Measurements from ENCODE around the gene RAB40C.
A peak's percentile ranks its signal among the peaks of the same experiment; 100 is the strongest.

Gene RAB40C

GRCh38 chr16:575354-576196 lies 14.3 kb upstream of the RAB40C start:
- DNase-seq, result no peak

- no peak for DNase-seq
These were observed 13.6 kb upstream of the RAB40C start for GRCh38 chr16:576197-576822.

- DNase-seq, result no peak
These were observed 13.1 kb upstream of the RAB40C start for GRCh38 chr16:576823-577201.

GRCh38 chr16:577796-578195 lies 12.1 kb upstream of the RAB40C start:
- no peak for DNase-seq

DNA sequence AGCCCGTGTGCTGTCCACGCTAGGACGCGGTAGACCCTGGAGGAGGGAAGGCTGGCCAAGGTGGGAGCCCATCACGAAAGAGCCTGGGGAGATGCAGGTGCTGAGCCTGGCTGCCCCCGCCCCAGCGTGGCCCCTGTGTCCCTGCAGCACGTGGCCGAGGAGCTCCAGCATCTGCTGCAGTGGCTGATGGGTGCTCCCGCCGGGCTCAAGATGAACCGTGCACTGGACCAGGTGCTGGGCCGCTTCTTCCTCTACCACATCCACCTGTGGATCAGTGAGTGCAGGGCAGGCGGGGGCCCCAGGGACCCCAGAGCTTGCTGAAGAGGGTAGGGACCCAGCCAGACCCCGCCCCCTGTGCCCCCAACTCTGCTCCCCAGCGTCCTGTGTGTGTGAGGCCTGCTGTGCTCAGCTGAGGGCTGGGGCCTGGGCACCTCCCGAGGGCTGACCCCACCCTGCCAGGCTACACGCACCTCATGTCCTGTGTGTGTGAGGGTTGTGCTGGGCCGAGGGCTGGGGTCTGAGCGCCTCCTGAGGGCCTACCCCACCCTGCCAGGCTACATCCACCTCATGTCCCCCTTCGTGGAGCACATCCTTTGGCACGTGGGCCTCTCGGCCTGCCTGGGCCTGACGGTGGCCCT lies 11.5 kb upstream of the RAB40C start:
- no peak for DNase-seq

DNA sequence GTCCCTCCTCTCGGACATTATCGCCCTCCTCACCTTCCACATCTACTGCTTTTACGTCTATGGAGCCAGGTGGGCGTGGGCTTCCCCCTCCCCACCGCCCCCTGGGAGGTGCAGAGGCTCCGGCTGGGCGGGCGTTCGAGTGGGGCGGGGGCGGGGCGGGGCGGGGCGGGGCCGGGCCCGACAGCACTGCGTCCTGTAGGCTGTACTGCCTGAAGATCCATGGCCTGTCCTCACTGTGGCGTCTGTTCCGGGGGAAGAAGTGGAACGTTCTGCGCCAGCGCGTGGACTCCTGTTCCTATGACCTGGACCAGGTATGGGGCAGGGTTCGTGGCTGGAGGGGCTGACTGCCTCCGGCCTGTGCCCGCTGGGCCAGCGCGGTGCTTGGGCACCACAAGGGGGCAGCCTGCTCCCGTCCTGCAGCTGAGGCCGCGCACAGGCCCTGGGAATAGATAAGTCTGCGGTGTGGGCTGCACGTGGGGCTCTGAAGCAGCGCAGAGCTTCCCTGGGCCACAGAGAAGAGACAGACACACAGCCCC lies 10.9 kb upstream of the RAB40C start:
- DNase-seq, result no peak

DNA sequence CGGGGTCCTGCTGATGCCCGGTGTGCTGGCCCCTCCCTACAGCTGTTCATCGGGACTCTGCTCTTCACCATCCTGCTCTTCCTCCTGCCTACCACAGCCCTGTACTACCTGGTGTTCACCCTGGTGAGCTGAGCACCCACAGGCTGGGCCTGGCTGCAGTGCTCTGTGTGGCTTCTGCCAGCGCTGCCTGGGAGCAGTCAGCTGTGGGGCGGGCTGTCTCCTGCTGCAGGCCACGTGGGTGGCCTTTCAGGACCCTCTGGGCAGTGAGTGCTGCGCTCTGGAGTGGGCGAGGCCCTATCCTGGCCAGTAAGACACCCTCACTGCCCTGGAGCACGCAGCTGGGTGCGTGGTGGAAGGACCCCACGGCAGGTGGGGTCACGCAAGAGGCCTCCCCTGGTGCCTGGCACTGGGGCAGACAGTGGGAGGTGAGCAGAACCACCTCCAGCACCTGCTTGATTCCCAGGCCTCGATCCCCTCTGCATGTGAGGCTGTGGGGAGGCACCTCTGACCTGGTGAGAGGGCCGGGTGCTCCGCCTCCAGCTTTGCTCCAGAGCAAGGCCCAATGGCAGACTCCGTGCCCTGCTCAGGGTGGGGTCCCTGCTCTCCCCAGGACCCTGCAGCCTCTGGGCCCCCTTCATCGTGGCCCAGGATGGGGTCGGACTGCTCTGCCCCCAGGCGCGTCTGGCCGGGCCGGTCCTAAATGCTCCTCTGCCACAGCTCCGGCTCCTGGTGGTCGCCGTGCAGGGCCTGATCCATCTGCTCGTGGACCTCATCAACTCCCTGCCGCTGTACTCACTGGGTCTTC lies 9.5 kb upstream of the RAB40C start:
- no peak for DNase-seq

GRCh38 chr16:580946-581498 lies 8.8 kb upstream of the RAB40C start:
- no peak for DNase-seq

DNA sequence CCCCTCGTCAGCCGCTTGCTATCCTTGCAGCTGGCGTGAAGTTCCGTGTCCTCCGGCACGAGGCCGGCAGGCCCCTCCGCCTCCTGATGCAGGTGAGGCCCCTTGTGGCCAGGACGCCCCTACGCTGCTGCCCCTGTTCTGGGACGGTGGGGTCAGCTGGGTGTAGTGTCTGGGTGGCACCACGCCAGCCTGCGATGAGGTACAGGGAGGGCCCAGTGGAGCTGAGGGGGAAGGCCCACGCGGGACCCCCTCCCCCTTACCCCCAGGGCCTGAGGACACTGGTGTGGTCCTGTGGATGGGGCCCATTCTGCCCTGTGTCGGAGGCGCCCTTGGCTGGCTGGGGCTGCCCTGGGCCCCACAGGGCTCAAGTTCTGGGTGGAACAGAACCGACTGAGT lies 7.7 kb upstream of the RAB40C start:
- no peak for DNase-seq

GRCh38 chr16:582614-583331 lies 7.1 kb upstream of the RAB40C start:
- DNase-seq, result no peak

GRCh38 chr16:583470-583814 lies 6.4 kb upstream of the RAB40C start:
- no peak for DNase-seq

GRCh38 chr16:583815-584591 lies 5.9 kb upstream of the RAB40C start:
- DNase-seq, result no peak

DNA sequence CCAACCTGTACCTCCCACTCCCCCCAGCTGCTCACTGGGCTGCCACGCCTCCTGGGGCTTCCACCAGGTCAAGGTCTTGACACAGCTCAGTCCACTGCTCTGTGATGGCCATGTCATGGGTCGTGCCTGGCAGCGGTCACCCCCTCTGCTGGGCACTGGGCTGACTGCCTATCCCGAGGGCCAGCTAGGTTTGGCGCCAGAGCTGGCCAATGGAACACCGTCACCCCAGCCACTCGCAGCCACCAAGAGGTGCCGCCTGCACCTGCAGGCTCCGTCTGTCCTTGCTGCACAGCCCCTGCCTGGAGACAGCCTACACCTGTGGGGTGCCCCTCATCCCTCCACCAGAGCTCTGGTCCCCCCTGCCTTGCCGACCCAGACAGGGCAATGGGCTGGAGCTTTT lies 4.5 kb upstream of the RAB40C start:
- no peak for DNase-seq

DNA sequence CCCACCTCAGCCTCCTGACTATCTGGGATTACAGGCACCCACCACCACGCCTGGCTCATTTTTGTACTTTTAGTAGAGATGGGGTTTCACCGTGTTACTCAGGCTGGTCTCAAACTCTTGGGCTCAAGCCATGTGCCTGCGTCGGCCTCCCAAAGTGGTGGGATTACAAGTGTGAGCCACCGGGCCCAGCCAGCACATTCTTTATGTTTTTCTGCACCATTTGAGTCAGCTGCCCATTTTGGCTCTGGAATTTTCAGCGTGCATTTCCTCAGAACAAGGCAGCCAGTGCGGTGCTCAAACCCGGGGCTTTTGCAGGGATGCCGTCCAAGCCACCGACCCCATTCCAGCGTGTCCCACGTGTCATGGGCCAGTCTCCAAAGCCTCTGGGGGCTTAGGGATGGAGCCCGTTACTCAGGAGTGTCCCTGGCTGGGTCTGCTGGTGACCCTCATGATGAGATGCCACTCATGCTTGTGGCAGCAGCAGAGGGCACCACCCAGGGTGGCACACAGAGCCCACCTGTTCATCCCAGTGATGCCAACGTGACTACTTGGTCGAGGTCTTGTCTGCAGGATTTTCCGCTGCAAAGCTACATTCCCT lies 3.7 kb upstream of the RAB40C start:
- peak; percentile 35 for DNase-seq

DNA sequence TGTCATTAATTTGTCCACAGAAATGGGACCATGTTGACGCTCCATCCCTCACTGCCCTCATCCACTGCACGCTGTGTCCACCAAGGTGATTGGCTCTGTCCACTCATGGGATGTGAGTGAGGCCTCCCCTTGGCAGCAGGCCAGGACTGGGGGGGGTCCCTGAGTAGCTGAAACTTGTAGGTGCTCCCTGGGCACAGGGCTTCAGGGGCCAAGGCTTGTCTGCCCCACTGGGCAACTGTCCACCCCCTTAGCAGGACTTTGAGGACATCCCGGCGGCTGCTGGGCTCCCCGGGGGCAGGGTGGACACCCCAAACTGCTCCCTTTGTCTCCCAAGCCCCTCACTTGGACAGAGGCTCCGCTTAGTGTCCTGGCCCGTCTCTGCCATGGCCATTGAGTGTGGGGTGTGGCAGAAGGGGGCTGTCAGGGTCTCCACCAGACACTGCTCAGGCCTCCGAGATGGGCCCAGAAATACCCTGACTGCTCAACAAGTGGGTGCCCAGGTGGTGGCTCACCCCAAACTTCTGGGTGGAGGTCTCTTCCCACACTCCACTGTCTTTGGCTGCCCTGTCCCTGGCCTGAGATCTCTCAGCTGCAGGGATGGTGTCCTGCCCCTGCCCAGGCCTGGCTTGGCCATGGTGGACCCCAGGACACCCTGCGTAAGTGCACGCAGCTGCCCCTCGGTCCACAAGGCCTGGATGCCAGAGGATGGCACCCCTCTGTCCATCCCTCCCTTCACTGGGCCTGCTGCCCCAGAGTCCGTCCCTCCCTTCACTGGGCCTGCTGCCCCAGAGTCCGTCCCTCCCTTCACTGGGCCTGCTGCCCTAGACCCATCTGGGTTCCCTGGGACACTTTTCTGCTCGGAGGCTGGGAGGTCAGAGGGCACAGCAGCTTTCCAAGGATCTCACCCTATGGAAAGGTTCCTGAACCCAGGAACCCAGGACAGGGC lies 2.9 kb upstream of the RAB40C start:
- DNase-seq, result no peak

- peak; percentile 64 for DNase-seq
These were observed 1.3 kb upstream of the RAB40C start for GRCh38 chr16:588639-588888.

DNA sequence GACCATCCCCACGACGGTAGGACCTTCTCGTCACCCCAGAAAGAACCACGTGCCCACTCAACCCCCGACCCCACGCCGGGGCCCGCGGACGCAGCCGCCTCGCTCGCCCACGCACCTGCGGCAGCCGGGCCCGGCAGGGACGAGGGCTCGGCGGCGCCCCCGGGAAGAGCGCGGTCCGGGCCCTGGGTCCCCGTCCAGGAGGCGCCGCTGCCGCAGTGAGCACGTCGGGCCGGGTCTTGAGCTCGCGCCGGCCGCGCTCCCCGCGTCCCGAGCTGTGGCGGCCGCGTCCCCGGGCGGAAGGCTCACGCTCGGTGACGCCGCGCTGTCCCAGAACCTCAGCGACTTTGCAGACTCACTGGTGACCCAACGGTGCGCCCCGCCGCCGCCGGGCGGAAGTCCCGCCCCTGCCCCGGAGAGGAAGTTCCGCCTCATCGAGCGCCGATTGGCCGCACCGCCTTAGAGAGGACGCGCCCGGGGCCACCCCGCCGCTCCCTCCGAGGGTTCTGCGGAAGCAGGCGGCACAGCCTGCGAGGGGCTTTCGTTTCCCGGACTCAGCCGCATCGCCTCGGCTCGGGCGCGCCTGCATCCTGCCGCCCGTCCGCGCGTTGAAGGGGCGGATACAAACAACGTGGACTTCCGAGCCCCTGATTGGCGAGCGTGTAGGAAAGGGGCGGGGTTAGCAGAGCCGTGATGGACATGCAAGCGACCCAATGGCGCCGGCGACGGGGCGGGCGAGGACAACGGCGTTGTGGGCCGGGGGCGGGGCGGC lies 793 bp upstream of the RAB40C start:
- DNase-seq, result peak; percentile 94

DNA sequence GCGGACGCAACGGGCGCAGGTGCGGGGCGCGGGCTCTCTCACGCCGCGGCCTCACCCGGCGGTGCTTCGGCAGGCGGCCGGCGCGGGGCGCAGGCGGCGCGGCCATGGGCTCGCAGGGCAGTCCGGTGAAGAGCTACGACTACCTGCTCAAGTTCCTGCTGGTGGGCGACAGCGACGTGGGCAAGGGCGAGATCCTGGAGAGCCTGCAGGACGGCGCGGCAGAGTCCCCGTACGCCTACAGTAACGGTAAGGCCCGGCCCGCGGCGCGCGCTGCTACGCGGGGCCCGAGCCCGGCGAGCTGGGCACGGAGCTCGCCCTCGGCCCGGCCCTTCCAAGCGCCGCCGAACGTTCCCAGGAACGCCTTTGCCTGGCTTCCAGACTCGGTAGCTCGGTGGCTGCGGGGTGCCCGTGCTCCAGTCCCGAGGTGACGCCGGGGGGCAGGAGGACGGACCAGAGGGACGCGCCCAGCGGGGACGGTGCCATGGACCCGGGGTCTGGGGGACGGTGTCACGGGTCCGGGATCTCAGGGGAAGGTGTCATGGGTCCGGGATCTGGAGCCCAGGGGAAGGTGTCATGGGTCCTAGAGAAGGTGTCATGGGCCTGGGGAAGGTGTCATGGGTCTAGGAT lies 435 bp downstream of the RAB40C start:
- no peak for DNase-seq

- DNase-seq, result no peak
These were observed 942 bp downstream of the RAB40C start for GRCh38 chr16:590815-591200.

All from EL (cell line).